HepG2 (cell line): Measurements from ENCODE around the gene ASIC3. TPM values are rescaled to one million over a fixed set of nuclear protein-coding genes. Genes with fewer than 3 reads are reported as not detected.
A peak's percentile ranks its signal among the peaks of the same experiment; 100 is the strongest.

Source experiments
- FOXJ3 ChIP-seq: sonication (generic); formaldehyde crosslinking; IDR thresholded peaks from 2 replicates; pipeline ENCODE4 v1.4.0; 2020; ENCODE audit warnings: missing genetic modification reagents, mild to moderate bottlenecking, borderline replicate concordance
- GMEB2 ChIP-seq: IDR thresholded peaks from 2 replicates; pipeline ENCODE4 v1.6.1; 2016; ENCODE audit warnings: missing biosample characterization, missing genetic modification reagents, low read depth
- HMG20A ChIP-seq: IDR thresholded peaks from 2 replicates; pipeline ENCODE4 v1.6.1; 2016; ENCODE audit warnings: borderline replicate concordance
- IRX3 ChIP-seq: sonication (generic); formaldehyde crosslinking; IDR thresholded peaks from 2 replicates; pipeline ENCODE4 v1.8.1; 2023; ENCODE audit warnings: mild to moderate bottlenecking, low read depth, missing genetic modification reagents, borderline replicate concordance
- KDM2A ChIP-seq: sonication (generic); formaldehyde crosslinking; IDR thresholded peaks from 2 replicates; pipeline ENCODE4 v1.4.0; 2020; ENCODE audit warnings: low read depth, missing genetic modification reagents, borderline replicate concordance
- KLF11 ChIP-seq: IDR thresholded peaks from 2 replicates; pipeline ENCODE4 v1.6.1; 2016; ENCODE audit warnings: missing compliant biosample characterization
- KLF16 ChIP-seq, 2 experiments: sonication (generic) in 1 of 2; formaldehyde crosslinking in 1 of 2; IDR thresholded peaks; 2 replicates each; pipeline versions ENCODE4 v1.6.1 to v1.8.0; 2016 to 2023; ENCODE audit warnings: missing genetic modification reagents in 2 of 2, missing compliant biosample characterization in 1 of 2
- LCORL ChIP-seq, 2 experiments: fragments of 450-650 bp in 1 of 2; sonication (generic) in 1 of 2; formaldehyde crosslinking in 1 of 2; IDR thresholded peaks; 2 replicates each; pipeline versions ENCODE4 v1.5.0 to v1.6.1; 2017 to 2020; ENCODE audit warnings: antibody characterized with exemption in 1 of 2, missing genetic modification reagents in 1 of 2
- NFE2 ChIP-seq: sonication (generic); formaldehyde crosslinking; IDR thresholded peaks from 2 replicates; pipeline ENCODE4 v1.4.0; 2020; ENCODE audit warnings: missing genetic modification reagents
- NR2C2 ChIP-seq: sonication (generic); formaldehyde crosslinking; IDR thresholded peaks from 2 replicates; pipeline ENCODE4 v1.4.0; 2020; ENCODE audit warnings: missing genetic modification reagents, mild to moderate bottlenecking, moderate library complexity, borderline replicate concordance
- PHF20 ChIP-seq: sonication (generic); formaldehyde crosslinking; IDR thresholded peaks from 2 replicates; pipeline ENCODE4 v1.5.0; 2020; ENCODE audit warnings: mild to moderate bottlenecking, missing genetic modification reagents
- PITX1 ChIP-seq: sonication (generic); formaldehyde crosslinking; IDR thresholded peaks from 2 replicates; pipeline ENCODE4 v1.5.1; 2020; ENCODE audit warnings: mild to moderate bottlenecking, missing genetic modification reagents
- REL ChIP-seq: sonication (generic); formaldehyde crosslinking; conservative IDR thresholded peaks from 2 replicates; pipeline ENCODE4 v1.8.0; 2022; ENCODE audit warnings: mild to moderate bottlenecking, missing genetic modification reagents, moderate library complexity
- SOX5 ChIP-seq: IDR thresholded peaks from 2 replicates; pipeline ENCODE4 v1.6.1; 2016; ENCODE audit warnings: borderline replicate concordance
- TFDP1 ChIP-seq: IDR thresholded peaks from 2 replicates; pipeline ENCODE4 v1.6.1; 2016; ENCODE audit warnings: missing compliant biosample characterization, missing genetic modification reagents, borderline replicate concordance
- TRAFD1 ChIP-seq: sonication (generic); formaldehyde crosslinking; IDR thresholded peaks from 2 replicates; pipeline ENCODE4 v1.5.1; 2020; ENCODE audit warnings: missing genetic modification reagents, mild to moderate bottlenecking, borderline replicate concordance
- WIZ ChIP-seq: sonication (generic); formaldehyde crosslinking; IDR thresholded peaks from 2 replicates; pipeline ENCODE4 v1.5.1; 2020; ENCODE audit warnings: mild to moderate bottlenecking, missing genetic modification reagents
- ZKSCAN1 ChIP-seq: fragments of 150-350 bp; IDR thresholded peaks from 2 replicates; pipeline ENCODE4 v1.6.1; 2014; ENCODE audit warnings: low read length
- ZNF33A ChIP-seq: sonication (generic); formaldehyde crosslinking; IDR thresholded peaks from 2 replicates; pipeline ENCODE4 v1.5.1; 2020; ENCODE audit warnings: missing genetic modification reagents, mild to moderate bottlenecking, moderate library complexity, borderline replicate concordance
- ZNF512B ChIP-seq: sonication (generic); formaldehyde crosslinking; IDR thresholded peaks from 2 replicates; pipeline ENCODE4 v1.5.1; 2020; ENCODE audit warnings: missing genetic modification reagents, mild to moderate bottlenecking, borderline replicate concordance
- ZNF597 ChIP-seq: sonication (generic); formaldehyde crosslinking; IDR thresholded peaks from 2 replicates; pipeline ENCODE4 v1.5.0; 2020; ENCODE audit warnings: missing genetic modification reagents
- ZNF678 ChIP-seq: sonication (generic); formaldehyde crosslinking; IDR thresholded peaks from 2 replicates; pipeline ENCODE4 v1.4.0; 2020; ENCODE audit warnings: mild to moderate bottlenecking, missing genetic modification reagents
- polyA plus RNA-seq, 8 experiments: library from polyadenylated mRNA; depleted of rRNA in 3 of 8; stranded (reverse) in 7 of 8; unstranded in 1 of 8; fragments of >200 nt; fragmentation: Illumina TruSeq in 4 of 8; extraction: Trizol in 4 of 8; gene quantifications; 2 replicates each; pipeline versions ENCODE4 v1.2.1 to v1.2.3, GENCODE V29; 2011 to 2016; ENCODE audit warnings: low read depth in 4 of 8, missing spikeins in 1 of 8, mixed read lengths in 1 of 8; ENCODE audit not compliant: insufficient read depth in 1 of 8
- total RNA-seq, 5 experiments: library from RNA; depleted of rRNA; stranded (reverse); fragments of >200 nt; fragmentation: Illumina TruSeq; extraction: Trizol; gene quantifications; 2 replicates each; pipeline ENCODE4 v1.2.3, GENCODE V29; 2016; ENCODE audit warnings: low read depth in 1 of 5

Gene ASIC3
- total and polyA plus RNA-seq, 2 of the 13 experiments (the other 11 are each of a cell fraction or from before 2014, with no cell fraction given), result 0.51 TPM; not detected in 1

- TF ChIP-seq IRX3 (CRISPR knock-in tag) (no peak), ZNF597 (CRISPR knock-in tag) (no peak), HMG20A (CRISPR knock-in tag) (no peak), KLF11 (no peak), FOXJ3 (CRISPR knock-in tag) (no peak), LCORL (IDR thresholded peaks at IDR 0.05) (no peak), LCORL (CRISPR knock-in tag; IDR thresholded peaks at IDR 0.05) (no peak), ZNF33A (no peak), PITX1 (no peak), TFDP1 (CRISPR knock-in tag) (peak; percentile 53; the same call in 1 of the 2 replicates), KDM2A (CRISPR knock-in tag) (peak; percentile 67), SOX5 (CRISPR knock-in tag) (no peak), KLF16 (CRISPR knock-in tag; IDR thresholded peaks at IDR 0.05) (0 out of 4 replicates have a peak, but pooled peaks of 1 of the 2 experiments have one; percentile 40), ZNF678 (CRISPR knock-in tag) (no peak), TRAFD1 (CRISPR knock-in tag) (no peak; the same call in 1 of the 2 replicates), ZNF512B (CRISPR knock-in tag) (no peak), REL (CRISPR knock-in tag) (no peak), GMEB2 (no peak), WIZ (CRISPR knock-in tag) (no peak), NR2C2 (CRISPR knock-in tag) (no peak), ZKSCAN1 (no peak), PHF20 (no peak), NFE2 (no peak)
These were observed 30.3 kb upstream of the ASIC3 start (continued) for GRCh38 chr7:151017953-151018420.
